Activated CD8-positive, alpha-beta memory T cell treated with anti-CD3 and anti-CD28 coated beads, Interleukin-2, amount 10 ng/mL, durations not matched to agents 7 days and 5 days (primary cell): ENCODE data around the gene KIAA0753. TPM values are rescaled to one million over a fixed set of nuclear protein-coding genes. Genes with fewer than 3 reads are reported as not detected.

Experiments used
- ATAC-seq: fragments of 150-1000 bp; cut with Tn5 transposase; one replicate; pipeline ENCODE4 v1.10.0; 2021; ENCODE audit warnings: moderate library complexity
- CTCF ChIA-PET: fragments of 350-600 bp; sonication (Branson Sonifier 250); formaldehyde crosslinking; loops from one replicate; lab custom pipeline; 2021; ENCODE audit warnings: antibody characterized with exemption; lab: Charles Lee
- DNase-seq: peaks from one replicate; pipeline ENCODE4 v3.0.0-alpha.2; 2020
- H3K27ac Mint-ChIP-seq: one replicate; pipeline ENCODE4 v1.8.0; 2021; ENCODE audit warnings: mild to moderate bottlenecking, mixed read lengths
- H3K27me3 Mint-ChIP-seq: one replicate; pipeline ENCODE4 v1.8.0; 2021; ENCODE audit warnings: mixed read lengths
- H3K36me3 Mint-ChIP-seq: one replicate; pipeline ENCODE4 v1.8.0; 2021; ENCODE audit warnings: mild to moderate bottlenecking, mixed read lengths
- H3K4me1 Mint-ChIP-seq: one replicate; pipeline ENCODE4 v1.8.0; 2021; ENCODE audit warnings: mixed read lengths
- H3K4me3 Mint-ChIP-seq: one replicate; pipeline ENCODE4 v1.8.0; 2021; ENCODE audit warnings: mild to moderate bottlenecking, moderate library complexity, mixed read lengths
- H3K9me3 Mint-ChIP-seq: one replicate; pipeline ENCODE4 v1.8.0; 2022; ENCODE audit warnings: low read depth, mixed read lengths
- microRNA-seq: library from miRNA; unstranded; fragments of <30 nt; microRNA quantifications from one replicate; pipeline ENCODE4 v1.2.0, GENCODE V29; 2022
- total RNA-seq, 2 experiments: library from RNA; stranded (reverse); gene quantifications; one replicate each; pipeline ENCODE4 v1.2.3, GENCODE V29; 2021

Gene KIAA0753
- total RNA-seq, 2 experiments from 2014 or later, result 16.5 to 18.0 TPM

DNA sequence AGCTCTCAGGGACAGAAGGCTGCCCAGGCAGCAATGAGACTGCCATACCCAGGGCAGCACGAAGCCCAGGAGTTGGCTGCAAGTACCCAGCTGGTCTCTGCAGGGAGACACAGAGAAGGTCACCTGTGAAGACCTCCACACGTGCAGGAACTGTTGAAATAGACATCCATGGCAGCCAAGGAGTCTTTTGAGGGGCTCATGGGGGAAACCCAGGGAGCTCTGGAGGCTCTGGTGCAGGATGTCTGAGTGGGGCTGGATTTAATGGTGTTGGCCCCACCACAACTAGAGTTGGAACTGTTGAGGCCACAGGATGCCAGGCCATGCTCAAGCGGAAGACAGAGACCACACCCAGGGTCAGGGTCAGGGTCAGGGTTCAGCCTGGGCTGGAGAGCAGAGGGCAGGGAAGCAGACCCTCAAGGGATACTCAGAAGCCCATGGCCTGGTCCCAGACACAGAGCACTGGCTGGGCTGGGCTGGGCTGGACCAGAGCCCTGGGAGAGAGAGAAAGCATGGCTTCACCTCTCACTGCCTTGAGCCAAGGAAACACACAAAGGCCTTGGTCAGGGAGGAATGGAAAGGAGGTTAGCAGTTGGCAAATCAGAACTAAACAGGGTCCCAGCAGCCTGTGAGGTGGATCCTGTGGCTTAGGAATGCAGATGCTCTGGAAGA, 105.5 kb downstream of the KIAA0753 start:
- DNase-seq (no peak), ATAC-seq (no peak)
- CTCF ChIA-PET, result no interaction called here
- Mint-ChIP-seq H3K27ac (no peak overlapping the region), H3K9me3 (no peaks in the 10 kb centered on the region), H3K27me3 (no peaks in the 10 kb centered on the region), H3K36me3 (no peaks in the 10 kb centered on the region), H3K4me3 (no peak overlapping the region), H3K4me1 (no peaks in the 10 kb centered on the region)

GRCh38 chr17:6532441-6532885, 108.0 kb downstream of the KIAA0753 start:
- DNase-seq, result no peak
- no peak for ATAC-seq
- Mint-ChIP-seq H3K9me3 (no peaks in the 10 kb centered on the region), H3K4me1 (no peaks in the 10 kb centered on the region), H3K27ac (no peak overlapping the region), H3K36me3 (no peaks in the 10 kb centered on the region), H3K4me3 (no peak overlapping the region), H3K27me3 (no peaks in the 10 kb centered on the region)
- CTCF ChIA-PET, result no interaction called here

- H3K4me1 Mint-ChIP-seq, result no peaks in the 10 kb centered on the region
- ATAC-seq (no peak), DNase-seq (no peak)
- H3K36me3 Mint-ChIP-seq, result no peaks in the 10 kb centered on the region
- no peak overlapping the region for H3K27ac Mint-ChIP-seq
- no peaks in the 10 kb centered on the region for H3K9me3 Mint-ChIP-seq
- no peak overlapping the region for H3K4me3 Mint-ChIP-seq
- CTCF ChIA-PET, result interaction anchor here (0.7 kb wide), 1 partner anchor 180 kb away, joined by 3 read pairs; no protein-coding TSS in a partner anchor
- H3K27me3 Mint-ChIP-seq, result no peaks in the 10 kb centered on the region
These were observed 108.9 kb downstream of the KIAA0753 start for GRCh38 chr17:6531575-6531974.

GRCh38 chr17:6530324-6530920, 110.1 kb downstream of the KIAA0753 start:
- H3K27me3 Mint-ChIP-seq, result no peaks in the 10 kb centered on the region
- CTCF ChIA-PET, result interaction anchor here (0.9 kb wide), 1 partner anchor 9 kb away, joined by 3 read pairs; no protein-coding TSS in a partner anchor
- no peaks in the 10 kb centered on the region for H3K4me1 Mint-ChIP-seq
- no peak overlapping the region for H3K27ac Mint-ChIP-seq
- H3K9me3 Mint-ChIP-seq, result no peaks in the 10 kb centered on the region
- ATAC-seq, result no peak
- no peak overlapping the region for H3K4me3 Mint-ChIP-seq
- no peaks in the 10 kb centered on the region for H3K36me3 Mint-ChIP-seq
- no peak for DNase-seq

GRCh38 chr17:6528557-6528956, 112.0 kb downstream of the KIAA0753 start:
- no peaks in the 10 kb centered on the region for H3K9me3 Mint-ChIP-seq
- H3K4me1 Mint-ChIP-seq, result no peaks in the 10 kb centered on the region
- no peak overlapping the region for H3K4me3 Mint-ChIP-seq
- H3K27me3 Mint-ChIP-seq, result no peaks in the 10 kb centered on the region
- H3K36me3 Mint-ChIP-seq, result no peaks in the 10 kb centered on the region
- DNase-seq, result no peak
- no peak for ATAC-seq
- CTCF ChIA-PET, result no interaction called here
- no peak overlapping the region for H3K27ac Mint-ChIP-seq

Small RNA genes within 50 kb of the gene (microRNA-seq; reads per million reads assigned to microRNA genes)
- gene MIR4520-1 (not detected), gene MIR4520-2 (not detected)

Other genes starting within 250 kb of the KIAA0753 start
- not detected for gene AIPL1, start 205.6 kb downstream of the KIAA0753 start, total RNA-seq
- 10 to 100 TPM in 1 of 2 experiments, 1 to 10 TPM in 1; 6.8 to 17.0 TPM for gene PIMREG, start 196.3 kb downstream of the KIAA0753 start, total RNA-seq
- under 1 TPM; 0.37 to 0.76 TPM for gene PITPNM3, start 84.2 kb downstream of the KIAA0753 start, total RNA-seq
- gene TXNDC17, start 349 bp upstream of the KIAA0753 start, total RNA-seq, result 10 to 100 TPM; 69.6 to 71.6 TPM
- 10 to 100 TPM; 18.3 TPM for gene MED31, start 10.9 kb upstream of the KIAA0753 start, total RNA-seq
- 1 to 10 TPM; 1.1 to 1.4 TPM for gene C17orf100, start 11.1 kb upstream of the KIAA0753 start, total RNA-seq
- not detected for gene SLC13A5, start 72.7 kb upstream of the KIAA0753 start, total RNA-seq
- gene XAF1, start 115.3 kb upstream of the KIAA0753 start, total RNA-seq, result 100 to 1,000 TPM; 261 to 491 TPM
- 1 to 10 TPM in 1 of 2 experiments, under 1 TPM in 1; 0.42 to 1.5 TPM for gene FBXO39, start 135.5 kb upstream of the KIAA0753 start, total RNA-seq
- gene TEKT1, start 191.0 kb upstream of the KIAA0753 start, total RNA-seq, result not detected